ENCODE measurements around the gene PGAP1.

The PGAP1 gene

GRCh38 chr2:196884368-196884767 lies 42.1 kb downstream of the PGAP1 start:
- Histone ChIP-seq H3F3A (ENCODE audit: insufficient read depth) (no peaks in the 10 kb centered on the region), H3K9me3 (ENCODE audit: insufficient read depth, low read length) (no peaks in the 10 kb centered on the region), H2AFZ (ENCODE audit: low read depth, low read length, severe bottlenecking) (no peak overlapping the region), H3K27me3 (ENCODE audit: low read length) (no peaks in the 10 kb centered on the region), H3K9me2 (replicated peaks; ENCODE audit: insufficient read depth, low read length) (no peaks in the 10 kb centered on the region), H3K4me2 (ENCODE audit: low read depth, low read length, poor library complexity, severe bottlenecking) (no peak overlapping the region), H4K20me1 (ENCODE audit: low read depth, low read length) (no peaks in the 10 kb centered on the region), H3K9ac (ENCODE audit: low read length) (no peak overlapping the region), H3K79me2 (ENCODE audit: insufficient read depth, low read length) (no peaks in the 10 kb centered on the region), H3K27ac (ENCODE audit: low read depth, low read length) (no peak overlapping the region), H3K4me3 (ENCODE audit: insufficient read depth, low read length, poor library complexity, severe bottlenecking) (no peak overlapping the region), H3K36me3 (ENCODE audit: low read length) (peaks cover 8% of the 10 kb centered on the region; the same call in 1 of the 2 replicates)
- no peak for TF ChIP-seq EZH2phosphoT487 (conservative IDR thresholded peaks at IDR 0.05; ENCODE audit: low read length)
- TF ChIP-seq, protein P1, sequence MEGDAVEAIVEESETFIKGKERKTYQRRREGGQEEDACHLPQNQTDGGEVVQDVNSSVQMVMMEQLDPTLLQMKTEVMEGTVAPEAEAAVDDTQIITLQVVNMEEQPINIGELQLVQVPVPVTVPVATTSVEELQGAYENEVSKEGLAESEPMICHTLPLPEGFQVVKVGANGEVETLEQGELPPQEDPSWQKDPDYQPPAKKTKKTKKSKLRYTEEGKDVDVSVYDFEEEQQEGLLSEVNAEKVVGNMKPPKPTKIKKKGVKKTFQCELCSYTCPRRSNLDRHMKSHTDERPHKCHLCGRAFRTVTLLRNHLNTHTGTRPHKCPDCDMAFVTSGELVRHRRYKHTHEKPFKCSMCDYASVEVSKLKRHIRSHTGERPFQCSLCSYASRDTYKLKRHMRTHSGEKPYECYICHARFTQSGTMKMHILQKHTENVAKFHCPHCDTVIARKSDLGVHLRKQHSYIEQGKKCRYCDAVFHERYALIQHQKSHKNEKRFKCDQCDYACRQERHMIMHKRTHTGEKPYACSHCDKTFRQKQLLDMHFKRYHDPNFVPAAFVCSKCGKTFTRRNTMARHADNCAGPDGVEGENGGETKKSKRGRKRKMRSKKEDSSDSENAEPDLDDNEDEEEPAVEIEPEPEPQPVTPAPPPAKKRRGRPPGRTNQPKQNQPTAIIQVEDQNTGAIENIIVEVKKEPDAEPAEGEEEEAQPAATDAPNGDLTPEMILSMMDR (IDR thresholded peaks at IDR 0.05; ENCODE audit: insufficient read depth, low read length, poor library complexity, severe bottlenecking) = no peak

DNA sequence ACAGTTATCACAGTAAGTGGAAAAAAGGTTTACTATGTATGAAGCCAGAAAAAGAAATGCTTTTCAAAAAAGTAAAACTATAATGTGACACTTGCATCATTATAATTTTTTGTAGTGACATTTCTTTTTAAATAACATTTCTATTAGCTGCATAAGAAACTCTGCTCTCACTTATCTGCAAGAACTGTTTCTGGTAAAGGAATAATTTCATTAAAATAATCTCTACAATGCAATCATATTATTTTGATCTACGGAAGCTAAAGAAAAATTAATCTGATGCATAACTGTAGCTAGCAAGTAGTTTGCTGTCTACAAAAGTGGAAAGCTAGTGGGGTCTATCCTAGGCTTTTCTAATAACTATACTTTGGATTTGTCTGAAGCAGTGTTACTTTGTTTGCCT lies 50.1 kb downstream of the PGAP1 start:
- Histone ChIP-seq H3K27me3 (ENCODE audit: low read length) (no peaks in the 10 kb centered on the region), H4K20me1 (ENCODE audit: low read depth, low read length) (no peaks in the 10 kb centered on the region), H3K79me2 (ENCODE audit: insufficient read depth, low read length) (no peaks in the 10 kb centered on the region), H3K4me2 (ENCODE audit: low read depth, low read length, poor library complexity, severe bottlenecking) (no peak overlapping the region), H3F3A (ENCODE audit: insufficient read depth) (0 out of 2 replicates have a peak, but pooled peaks cover 3% of the 10 kb centered on the region), H3K9me2 (replicated peaks; ENCODE audit: insufficient read depth, low read length) (no peaks in the 10 kb centered on the region), H3K36me3 (ENCODE audit: low read length) (peaks cover 5% of the 10 kb centered on the region; the same call in 1 of the 2 replicates), H3K27ac (ENCODE audit: low read depth, low read length) (no peak overlapping the region), H3K9ac (ENCODE audit: low read length) (no peak overlapping the region), H3K9me3 (ENCODE audit: insufficient read depth, low read length) (no peaks in the 10 kb centered on the region), H2AFZ (ENCODE audit: low read depth, low read length, severe bottlenecking) (no peak overlapping the region), H3K4me3 (ENCODE audit: insufficient read depth, low read length, poor library complexity, severe bottlenecking) (no peak overlapping the region)
- TF ChIP-seq EZH2phosphoT487 (conservative IDR thresholded peaks at IDR 0.05; ENCODE audit: low read length) = no peak
- TF ChIP-seq, protein P1 (IDR thresholded peaks at IDR 0.05; ENCODE audit: insufficient read depth, low read length, poor library complexity, severe bottlenecking) = no peak

- Histone ChIP-seq H3K79me2 (ENCODE audit: insufficient read depth, low read length) (no peaks in the 10 kb centered on the region), H3K4me2 (ENCODE audit: low read depth, low read length, poor library complexity, severe bottlenecking) (no peak overlapping the region), H2AFZ (ENCODE audit: low read depth, low read length, severe bottlenecking) (no peak overlapping the region), H3K9me3 (ENCODE audit: insufficient read depth, low read length) (no peaks in the 10 kb centered on the region), H3K9me2 (replicated peaks; ENCODE audit: insufficient read depth, low read length) (no peaks in the 10 kb centered on the region), H4K20me1 (ENCODE audit: low read depth, low read length) (no peaks in the 10 kb centered on the region), H3K27me3 (ENCODE audit: low read length) (no peaks in the 10 kb centered on the region), H3K36me3 (ENCODE audit: low read length) (peaks cover 5% of the 10 kb centered on the region; the same call in 1 of the 2 replicates), H3K9ac (ENCODE audit: low read length) (no peak overlapping the region), H3K4me3 (ENCODE audit: insufficient read depth, low read length, poor library complexity, severe bottlenecking) (no peak overlapping the region), H3K27ac (ENCODE audit: low read depth, low read length) (no peak overlapping the region), H3F3A (ENCODE audit: insufficient read depth) (0 out of 2 replicates have a peak, but pooled peaks cover 3% of the 10 kb centered on the region)
- no peak for TF ChIP-seq EZH2phosphoT487 (conservative IDR thresholded peaks at IDR 0.05; ENCODE audit: low read length)
- TF ChIP-seq, protein P1 (IDR thresholded peaks at IDR 0.05; ENCODE audit: insufficient read depth, low read length, poor library complexity, severe bottlenecking) = no peak
Observed at GRCh38 chr2:196875414-196875813, 51.1 kb downstream of the PGAP1 start.
